GM19452 (cell line): ENCODE results near the gene CTAG2.
"Not testable (repeated sequence)": the region's sequence is repeated elsewhere in the genome, so short reads cannot be mapped to it uniquely, and the experiment has no call there.

Source experiments
- ATAC-seq: cut with Tn5 transposase; IDR thresholded peaks from one replicate; pipeline ENCODE4 v1.9.1; 2021; ENCODE audit not compliant: unreplicated experiment

The CTAG2 gene

DNA sequence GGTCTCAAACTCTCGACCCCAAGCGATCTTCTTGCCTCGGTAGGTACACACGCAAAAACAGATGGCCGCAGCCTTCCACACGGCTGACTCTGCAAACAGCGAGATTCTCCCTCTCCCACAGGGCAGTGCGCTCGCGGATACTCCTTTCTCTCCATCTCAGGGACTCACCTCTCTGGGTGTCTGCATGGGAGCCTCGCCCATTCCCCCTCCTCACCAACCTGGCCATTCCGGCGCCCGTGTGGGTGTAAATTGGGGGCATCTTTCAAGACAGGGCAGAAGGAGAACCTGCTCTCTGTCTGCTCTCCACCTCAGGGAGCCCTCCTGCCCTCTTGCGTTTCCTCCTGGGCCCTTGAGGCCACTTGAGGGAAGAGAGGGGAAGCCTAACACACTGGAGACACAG is 4.4 kb downstream of the CTAG2 start:
- ATAC-seq, result no peak

DNA sequence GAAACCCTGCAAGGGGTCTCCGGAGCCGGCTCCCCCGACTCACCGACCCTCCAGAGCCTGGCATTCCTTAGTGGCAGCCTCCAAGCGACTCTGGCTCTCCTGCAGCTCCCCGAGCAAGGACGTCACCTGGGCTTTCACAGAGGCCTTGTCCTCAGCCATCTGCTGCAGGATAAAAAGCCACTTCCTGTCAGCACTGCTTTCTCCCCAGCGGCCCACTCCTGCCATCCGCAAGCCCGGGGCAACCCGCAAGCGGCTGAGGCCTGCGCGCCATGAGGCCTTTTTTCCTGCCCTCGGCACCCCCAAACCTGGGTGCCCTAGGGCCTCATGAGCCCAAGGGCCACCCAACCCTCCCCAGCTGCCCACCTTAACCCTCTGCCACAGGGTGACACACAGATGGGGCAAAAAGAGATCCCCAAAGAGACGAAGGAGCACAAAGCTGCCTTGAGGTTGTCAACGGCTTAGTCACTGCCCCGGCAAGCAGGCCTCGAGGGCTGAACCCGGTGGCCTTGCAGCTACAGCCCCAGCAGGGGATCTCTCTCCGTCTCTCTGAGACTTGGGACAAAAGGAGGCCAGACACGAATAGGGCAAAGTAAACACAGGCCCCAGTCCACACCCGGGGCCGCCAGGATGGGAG is 7.5 kb downstream of the CTAG2 start:
- not testable (repeated sequence) for ATAC-seq

DNA sequence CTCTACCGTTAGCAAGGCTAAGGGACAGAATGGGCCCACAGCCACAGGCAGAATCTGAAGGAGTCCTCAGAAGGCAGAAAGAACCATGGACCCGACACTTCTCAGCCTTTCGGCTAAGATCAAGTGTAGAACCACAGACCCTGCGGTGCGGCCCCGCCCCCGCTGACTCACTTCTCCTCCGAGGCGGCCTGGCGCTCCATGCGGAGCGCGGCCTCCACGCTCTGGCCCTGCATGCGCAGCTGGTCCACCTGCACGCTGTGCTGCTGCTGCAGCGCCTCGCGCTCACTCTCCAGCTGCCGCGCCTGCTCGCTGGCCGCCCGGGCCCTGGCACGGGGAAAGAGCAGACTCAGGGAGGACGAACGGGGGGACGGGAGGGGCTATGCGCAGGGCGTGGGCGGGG is 9.7 kb downstream of the CTAG2 start:
- not testable (repeated sequence) for ATAC-seq

DNA sequence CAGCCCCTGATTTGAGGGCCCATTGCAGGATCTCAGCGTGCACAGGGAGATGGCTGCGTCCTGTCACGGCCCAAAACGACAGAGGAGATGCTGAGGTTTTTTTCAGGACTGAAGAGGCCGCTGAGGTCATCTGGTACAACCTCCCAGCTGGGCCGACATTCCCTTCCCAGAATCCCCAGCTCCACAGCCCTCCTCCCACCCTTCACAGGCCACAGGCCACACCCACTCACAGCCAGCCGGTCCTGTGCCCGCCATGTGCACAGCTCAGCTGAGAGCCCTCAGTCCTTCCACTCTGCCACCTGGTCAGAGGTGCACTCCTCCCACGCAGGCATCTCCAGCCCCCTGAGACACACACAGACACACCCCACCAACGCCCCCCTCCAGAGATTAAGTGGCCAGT is 11.6 kb downstream of the CTAG2 start:
- ATAC-seq, result not testable (repeated sequence)

DNA sequence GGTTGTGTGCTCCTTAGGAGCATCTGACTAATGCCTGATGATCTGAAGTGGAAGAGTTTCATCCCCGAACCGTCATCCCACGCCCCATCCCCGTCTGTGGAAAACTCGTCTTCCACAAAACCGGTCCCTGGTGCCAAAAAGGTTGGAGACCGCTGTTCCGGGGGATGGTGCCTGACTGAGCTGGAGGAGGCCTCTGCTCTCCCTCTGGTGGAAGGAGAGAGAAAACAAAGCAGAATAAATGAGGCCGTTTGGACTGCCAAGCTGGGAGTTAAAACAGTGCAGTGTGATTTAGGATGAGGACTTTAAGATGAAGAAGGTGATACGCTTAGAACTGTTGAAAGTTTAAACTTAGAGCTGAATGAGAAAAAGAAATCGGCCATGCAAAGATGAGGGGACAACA is 19.7 kb downstream of the CTAG2 start:
- not testable (repeated sequence) for ATAC-seq

DNA sequence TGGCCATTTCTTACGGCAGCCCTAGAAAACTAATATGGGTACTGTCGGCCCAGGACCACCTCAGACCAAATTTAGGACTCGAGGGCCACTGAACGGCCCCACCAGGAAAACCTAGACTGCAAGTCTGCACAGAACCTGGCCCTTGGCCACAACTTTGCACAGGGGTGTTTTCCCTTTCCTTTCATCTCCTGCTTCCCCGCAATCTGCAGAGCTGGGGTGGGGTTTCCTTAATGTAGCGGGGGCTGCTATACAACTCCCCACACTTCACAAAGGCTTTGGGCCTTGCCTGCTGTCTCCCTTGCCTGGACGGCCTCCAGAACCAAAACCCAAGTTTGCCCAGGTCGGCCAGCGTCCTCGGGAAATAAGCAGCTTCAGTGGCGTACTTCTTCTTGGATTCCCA is 22.4 kb downstream of the CTAG2 start:
- not testable (repeated sequence) for ATAC-seq

DNA sequence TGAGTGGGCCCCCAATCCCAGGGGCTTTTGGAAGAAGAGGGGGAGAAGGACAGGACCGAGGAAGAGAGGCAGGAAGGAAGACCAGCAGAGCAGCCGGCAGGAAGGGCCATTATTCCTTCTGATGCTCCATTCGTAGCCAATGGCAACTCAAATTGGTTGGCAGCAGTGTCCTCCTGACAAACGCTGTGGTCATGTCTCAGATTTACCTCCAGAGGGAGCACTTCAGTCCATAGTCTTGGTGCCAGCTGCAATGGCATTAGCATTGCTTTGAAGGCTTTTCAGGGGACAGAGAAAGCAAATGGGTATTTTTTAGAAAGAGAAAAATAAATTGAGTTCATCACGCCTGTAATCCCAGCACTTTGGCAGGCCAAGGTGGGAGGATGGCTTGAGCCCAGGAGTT is 24.4 kb downstream of the CTAG2 start:
- ATAC-seq, result not testable (repeated sequence)

DNA sequence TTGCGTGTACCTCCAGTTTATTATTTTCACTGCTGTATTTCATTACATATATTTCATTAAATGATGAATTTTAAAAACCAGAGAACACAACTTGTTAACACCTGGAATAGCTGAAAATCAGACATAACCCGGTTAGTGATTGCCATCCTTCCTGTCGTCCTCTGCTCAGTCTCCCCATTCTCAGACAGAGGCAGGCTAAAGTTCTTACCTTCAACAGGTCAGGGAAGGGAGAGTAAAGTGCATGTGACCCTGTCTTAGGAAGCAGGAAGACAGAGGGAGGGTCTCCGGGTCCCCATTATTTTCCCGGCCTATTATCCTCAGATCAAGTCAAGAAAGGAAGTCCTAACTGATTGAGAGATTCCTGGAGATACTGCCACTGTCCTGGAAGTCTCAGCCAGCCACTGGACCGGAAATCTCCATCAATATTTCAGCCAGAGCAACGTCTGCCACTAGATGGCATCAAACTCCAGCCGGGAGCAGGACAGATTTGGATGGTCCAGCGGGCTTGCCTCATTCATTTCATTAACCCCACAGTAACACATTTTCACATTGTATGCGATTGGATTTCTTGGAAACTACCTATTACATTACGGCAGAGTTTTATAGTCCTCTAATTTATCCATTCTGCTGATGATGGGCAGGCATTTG is 32.5 kb downstream of the CTAG2 start:
- not testable (repeated sequence) for ATAC-seq

DNA sequence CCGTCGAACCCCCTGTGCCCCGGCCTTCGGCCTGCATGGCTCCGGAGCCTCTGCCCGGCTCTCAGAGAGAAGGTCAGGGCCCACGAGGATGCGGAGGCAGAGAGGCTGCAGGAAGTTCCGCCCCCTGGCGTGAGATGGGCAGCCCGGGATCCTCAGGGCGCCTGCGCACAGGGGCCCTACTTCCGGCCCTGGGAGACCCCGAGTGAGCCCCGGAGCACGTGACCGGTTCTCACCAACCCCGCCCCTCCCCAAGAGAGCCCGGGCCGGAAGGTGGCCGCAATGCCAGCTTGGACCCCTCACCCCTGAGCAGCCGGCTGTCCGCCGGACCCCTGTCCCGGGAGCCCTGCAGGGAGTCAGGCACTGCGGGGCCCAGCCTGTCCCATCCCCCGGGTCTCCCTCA is 34.2 kb downstream of the CTAG2 start, which contains the start of gene CTAG1B:
Gene CTAG1B, minus strand, starts transcription at position 101 of the 400 bp plus-strand sequence. Its CDS starts 64 bp downstream, at position 37.
- ATAC-seq, result not testable (repeated sequence)

DNA sequence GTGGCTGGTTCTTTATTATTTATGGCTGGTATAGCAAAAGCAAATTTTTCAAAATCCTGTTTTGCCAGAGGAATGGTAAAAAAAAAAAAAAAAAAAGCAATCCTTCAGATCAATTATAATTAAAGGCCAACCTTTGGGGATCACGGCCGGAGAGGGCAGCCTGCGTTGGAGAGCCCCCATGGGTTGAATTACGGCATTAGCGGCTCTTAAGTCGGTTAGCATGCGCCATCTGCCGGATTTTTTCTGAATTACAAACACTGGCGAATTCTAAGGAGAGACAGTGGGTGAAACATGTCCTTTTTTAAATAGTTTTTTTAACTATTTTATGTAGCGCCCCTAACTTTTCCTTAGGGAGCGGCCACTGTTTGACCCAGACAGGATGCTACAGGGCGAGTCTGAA is 39.8 kb downstream of the CTAG2 start:
- ATAC-seq, result not testable (repeated sequence)

DNA sequence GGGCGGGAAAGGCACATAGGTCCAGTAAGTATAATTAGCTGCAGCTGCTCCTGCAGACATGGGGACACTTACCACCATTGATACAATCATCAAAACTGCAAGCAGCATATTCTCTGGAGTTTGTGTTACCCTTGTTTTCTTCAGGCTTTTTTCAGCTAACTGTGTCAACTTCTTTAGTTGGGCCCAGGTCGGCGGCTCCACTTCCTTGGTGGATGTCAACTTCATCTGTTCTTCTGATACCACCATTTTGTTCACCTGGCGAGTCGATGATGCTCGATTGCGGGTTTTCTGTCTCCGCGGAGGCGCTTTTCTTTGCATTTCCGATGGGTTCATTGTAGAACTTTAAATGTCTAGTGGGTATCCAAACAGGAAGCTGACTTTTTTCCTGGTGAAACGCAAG is 42.2 kb downstream of the CTAG2 start:
- ATAC-seq, result not testable (repeated sequence)

DNA sequence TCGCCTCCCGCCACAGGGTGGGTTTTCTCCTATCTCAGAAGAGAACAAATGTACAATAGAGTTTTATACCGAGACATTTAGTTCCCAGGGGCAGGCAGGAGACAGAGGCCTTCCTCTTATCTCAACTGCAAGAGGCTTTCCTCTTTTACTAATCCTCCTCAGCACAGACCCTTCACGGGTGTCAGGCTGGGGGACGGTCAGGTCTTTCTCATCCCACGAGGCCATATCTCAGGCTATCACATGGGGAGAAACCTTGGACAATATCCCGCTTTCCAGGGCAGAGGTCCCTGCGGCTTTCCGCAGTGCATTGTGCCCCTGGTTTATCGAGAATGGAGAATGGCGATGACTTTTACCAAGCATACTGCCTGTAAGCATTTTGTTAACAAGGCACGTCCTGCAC is 44.6 kb downstream of the CTAG2 start:
- ATAC-seq, result not testable (repeated sequence)

DNA sequence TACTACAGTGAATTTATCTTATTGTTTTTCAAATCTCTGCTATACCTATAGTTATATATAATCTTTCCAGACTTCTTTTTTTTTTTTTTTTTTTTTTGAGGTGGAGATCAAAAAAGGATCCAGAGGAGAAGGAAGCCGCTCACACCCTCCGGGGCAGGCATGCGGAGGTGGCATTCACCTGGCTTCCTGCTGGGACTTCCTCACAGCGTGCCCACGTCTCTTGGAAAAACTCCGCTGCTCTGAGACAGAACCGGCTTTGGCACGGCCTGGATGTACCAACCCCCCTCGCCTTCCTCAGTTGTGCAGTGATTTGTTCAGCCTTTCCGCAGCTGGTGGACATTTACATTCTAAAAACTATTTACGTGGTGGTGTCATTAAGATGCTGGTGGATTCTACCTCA is 45.4 kb downstream of the CTAG2 start:
- ATAC-seq, result not testable (repeated sequence)

DNA sequence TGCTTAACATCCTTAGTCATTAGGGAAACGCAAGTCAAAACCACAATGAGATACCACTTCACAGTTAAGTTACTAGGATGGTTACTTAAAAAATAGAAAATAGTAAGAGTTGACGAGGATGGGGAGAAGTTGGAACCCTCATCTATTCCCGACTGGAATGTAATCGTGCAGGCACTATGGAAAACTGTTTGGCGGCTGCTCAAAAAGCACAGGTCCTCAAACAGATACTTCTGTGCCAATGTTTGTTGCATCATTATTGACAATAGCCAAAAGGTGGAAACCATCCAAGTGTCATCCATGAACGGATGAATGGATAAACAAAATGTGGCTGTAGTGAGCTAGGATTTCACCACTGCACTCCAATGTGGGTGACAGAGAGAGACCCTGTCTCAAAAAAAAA is 46.0 kb downstream of the CTAG2 start:
- ATAC-seq, result no peak

DNA sequence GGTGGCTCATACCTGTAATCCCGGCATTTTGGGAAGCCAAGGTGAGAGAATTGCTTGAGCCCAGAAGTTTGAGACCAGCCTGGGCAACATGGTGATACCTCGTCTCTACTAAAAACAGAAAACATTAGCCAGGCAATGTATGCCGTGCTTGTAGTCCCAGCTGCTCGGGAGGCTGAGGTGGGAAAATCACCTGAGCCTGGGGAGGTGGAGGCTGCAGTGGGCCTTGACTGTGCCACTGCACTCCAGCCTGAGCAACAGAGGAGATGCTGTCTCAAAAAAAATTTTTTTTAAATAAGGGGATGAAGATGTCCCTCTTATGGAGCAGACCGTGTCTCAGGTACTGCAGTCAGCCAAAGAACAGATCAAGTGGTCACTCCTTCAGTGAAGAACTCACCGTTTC is 47.8 kb downstream of the CTAG2 start:
- no peak for ATAC-seq

DNA sequence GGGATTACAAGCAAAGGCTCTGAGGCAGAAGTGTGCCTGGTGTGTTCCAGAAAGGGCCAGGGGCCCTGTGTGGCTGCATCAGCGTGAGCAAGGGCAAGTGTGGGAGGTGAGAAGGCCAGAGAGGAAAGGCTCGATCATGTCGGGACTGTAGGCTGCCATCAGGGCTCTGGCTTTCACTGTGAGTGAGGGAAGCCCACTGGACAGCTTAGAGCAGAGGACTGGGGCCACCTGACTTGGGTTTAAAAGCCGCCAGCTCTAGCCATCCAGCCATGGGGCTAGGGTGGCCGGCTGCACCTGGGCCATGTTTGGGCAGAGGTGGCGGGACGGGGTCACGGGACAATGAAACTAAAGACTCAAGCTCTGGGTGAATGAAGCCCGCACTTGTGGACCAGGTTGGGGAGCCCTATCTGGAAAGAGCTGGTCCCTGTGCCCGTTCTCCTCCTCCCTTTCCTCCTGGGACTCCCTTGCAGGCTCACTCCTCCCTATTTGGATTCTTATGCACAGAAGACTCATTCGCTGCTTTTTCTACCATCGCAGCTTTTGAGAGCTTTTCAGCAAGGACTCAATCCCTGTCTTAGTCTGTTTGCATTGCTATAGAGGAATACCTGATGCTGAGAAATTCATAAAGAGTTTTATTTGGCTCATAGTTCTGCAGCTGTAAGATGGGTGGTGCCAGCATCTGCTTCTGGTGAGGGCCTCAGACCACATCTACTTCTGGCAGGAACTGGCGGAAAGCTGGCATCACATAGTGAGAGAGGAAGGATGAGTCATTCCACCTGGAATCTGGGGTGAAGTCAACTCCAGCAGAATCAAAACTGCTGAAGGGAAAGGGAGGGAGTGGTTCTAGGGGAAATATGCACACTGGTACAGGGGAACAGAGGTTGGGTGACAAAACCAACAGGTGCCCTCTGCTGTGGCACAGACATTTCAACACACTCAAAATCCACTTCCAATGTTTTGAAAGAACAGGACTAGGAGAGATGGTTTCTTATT is 49.6 kb downstream of the CTAG2 start:
- ATAC-seq, result no peak

DNA sequence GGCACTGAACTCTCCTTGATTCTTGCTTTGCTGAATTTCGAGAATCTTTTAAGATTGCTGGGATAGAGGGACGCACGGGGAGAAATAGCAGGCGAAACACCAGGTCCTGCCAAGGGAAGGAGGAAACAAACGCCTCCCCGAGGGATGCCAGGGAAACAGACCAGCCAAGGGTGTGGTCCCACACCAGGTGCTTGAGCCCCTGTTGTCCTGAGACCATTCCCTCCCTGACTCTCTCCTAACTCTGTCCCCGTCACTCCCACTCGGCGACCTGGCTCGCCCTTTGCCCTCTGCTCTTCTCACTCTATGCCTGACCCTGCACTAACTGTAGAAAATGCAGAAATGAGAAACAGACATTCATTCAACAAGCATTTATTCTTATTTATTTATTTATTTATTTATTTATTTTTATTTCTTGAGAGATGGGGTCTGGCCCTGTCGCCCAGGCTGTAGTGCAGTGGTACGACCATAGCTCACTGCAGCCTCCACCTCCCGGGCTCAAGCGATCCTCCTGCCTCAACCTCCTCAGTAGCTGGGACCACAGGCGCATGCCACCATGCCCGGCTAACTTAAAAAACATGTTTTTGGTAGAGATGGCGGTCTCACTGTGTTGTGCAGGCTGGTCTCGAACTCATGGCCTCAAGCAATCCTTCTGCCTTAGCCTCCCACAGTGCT is 50.5 kb downstream of the CTAG2 start:
- no peak for ATAC-seq

DNA sequence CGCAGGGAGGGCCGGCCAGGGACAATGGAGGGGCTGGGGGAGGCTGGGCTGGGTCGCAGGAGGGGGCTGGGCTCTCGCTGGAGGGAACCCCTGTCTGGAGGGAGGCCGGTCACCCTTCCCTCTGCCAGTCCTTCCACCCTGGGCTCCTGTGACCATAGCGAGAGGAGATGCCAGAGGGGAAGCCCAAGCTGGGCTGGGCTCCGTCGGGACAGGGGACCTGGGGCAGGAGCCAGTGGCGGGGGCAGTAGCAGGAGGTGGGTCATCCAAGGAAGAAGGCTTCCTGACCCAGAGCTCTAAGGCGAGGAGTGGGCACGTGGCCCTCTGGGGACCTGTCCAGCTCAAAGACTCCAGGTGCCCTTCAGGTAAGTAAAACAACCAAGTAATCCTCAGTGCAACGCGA is 51.2 kb downstream of the CTAG2 start:
- no peak for ATAC-seq
